Measurements from ENCODE around the gene NDUFA11. TPM values are rescaled to one million over a fixed set of nuclear protein-coding genes. Genes with fewer than 3 reads are reported as not detected.

The NDUFA11 gene
- total RNA-seq, 2 donors from 2014 or later, result 242 to 269 TPM

DNA sequence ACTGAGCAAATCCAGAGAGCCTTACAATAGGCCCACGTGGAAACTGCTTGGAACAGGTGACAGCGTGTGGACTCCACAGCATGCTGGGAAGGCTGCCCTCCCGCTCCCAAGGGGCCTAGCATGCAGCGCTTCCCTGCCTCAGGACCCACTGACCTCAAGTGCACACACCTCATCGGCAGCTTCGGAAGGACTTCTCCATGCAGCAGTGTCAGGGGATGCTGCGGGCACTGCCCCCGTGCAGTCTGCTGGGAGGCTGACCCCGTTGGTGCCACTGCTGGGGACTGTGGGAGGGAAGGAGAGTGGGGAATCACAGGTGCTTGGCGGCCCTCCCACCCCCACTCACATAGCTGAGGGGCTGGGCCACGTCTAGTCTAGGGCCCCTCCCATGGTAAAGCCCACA lies 27.7 kb upstream of the NDUFA11 start:
- WGBS, 2 experiments (ENCODE audit: insufficient coverage in 1 of 2, insufficient read length in 1 of 2), result 92 to 100% methylated on average over 5 to 11 of the region's 11 CpGs
- Histone ChIP-seq H3K27ac (ENCODE audit: low read depth, low read length) (no peak overlapping the region), H3K4me1 (ENCODE audit: control insufficient read depth, insufficient read depth, low read length) (no peaks in the 10 kb centered on the region), H3K27me3 (ENCODE audit: control insufficient read depth, insufficient read depth, low read length, poor library complexity, severe bottlenecking) (no peaks in the 10 kb centered on the region), H3K36me3 (ENCODE audit: control insufficient read depth, insufficient read depth, low read length) (peaks cover 73% of the 10 kb centered on the region), H3K4me3 (ENCODE audit: low read length) (no peak overlapping the region), H3K9ac (ENCODE audit: extremely low read depth, low read length, poor library complexity, severe bottlenecking) (no peak overlapping the region), H3K9me3 (ENCODE audit: control insufficient read depth, low read length) (no peaks in the 10 kb centered on the region)
- TF ChIP-seq, protein P1, sequence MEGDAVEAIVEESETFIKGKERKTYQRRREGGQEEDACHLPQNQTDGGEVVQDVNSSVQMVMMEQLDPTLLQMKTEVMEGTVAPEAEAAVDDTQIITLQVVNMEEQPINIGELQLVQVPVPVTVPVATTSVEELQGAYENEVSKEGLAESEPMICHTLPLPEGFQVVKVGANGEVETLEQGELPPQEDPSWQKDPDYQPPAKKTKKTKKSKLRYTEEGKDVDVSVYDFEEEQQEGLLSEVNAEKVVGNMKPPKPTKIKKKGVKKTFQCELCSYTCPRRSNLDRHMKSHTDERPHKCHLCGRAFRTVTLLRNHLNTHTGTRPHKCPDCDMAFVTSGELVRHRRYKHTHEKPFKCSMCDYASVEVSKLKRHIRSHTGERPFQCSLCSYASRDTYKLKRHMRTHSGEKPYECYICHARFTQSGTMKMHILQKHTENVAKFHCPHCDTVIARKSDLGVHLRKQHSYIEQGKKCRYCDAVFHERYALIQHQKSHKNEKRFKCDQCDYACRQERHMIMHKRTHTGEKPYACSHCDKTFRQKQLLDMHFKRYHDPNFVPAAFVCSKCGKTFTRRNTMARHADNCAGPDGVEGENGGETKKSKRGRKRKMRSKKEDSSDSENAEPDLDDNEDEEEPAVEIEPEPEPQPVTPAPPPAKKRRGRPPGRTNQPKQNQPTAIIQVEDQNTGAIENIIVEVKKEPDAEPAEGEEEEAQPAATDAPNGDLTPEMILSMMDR (conservative IDR thresholded peaks at IDR 0.05), result no peak
- Mint-ChIP-seq H3K27ac (no peak overlapping the region), H3K27me3 (ENCODE audit: insufficient read depth) (no peaks in the 10 kb centered on the region), H3K9me3 (no peaks in the 10 kb centered on the region), H3K36me3 (ENCODE audit: low read depth) (peaks cover 80% of the 10 kb centered on the region), H3K4me1 (no peaks in the 10 kb centered on the region), H3K4me3 (no peak overlapping the region)
- DNase-seq, result no peak

DNA sequence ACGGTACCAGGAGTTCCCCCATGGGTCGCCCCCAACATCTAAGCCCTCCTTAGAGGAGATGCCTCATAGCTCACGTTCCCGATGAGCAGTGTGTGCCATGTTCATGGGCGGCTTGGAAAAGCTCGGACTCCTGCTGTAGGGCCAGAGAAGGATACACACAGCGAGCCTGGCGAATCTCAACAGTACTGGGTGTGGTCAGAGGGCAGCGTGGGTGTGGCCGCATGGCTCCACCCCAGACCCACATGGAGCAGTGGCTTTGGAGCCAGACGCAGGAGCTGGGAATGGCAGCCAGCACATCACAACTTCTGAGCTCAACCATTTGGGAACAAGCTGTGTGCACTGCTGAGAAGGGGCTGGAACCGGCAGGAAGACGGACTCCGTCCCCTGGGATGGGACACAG lies 26.0 kb upstream of the NDUFA11 start:
- H3K9me3 ChIP-seq (ENCODE audit: control insufficient read depth, low read length), result no peaks in the 10 kb centered on the region
- no peaks in the 10 kb centered on the region for H3K27me3 ChIP-seq (ENCODE audit: control insufficient read depth, insufficient read depth, low read length, poor library complexity, severe bottlenecking)
- peak; percentile 60 for DNase-seq
- H3K9ac ChIP-seq (ENCODE audit: extremely low read depth, low read length, poor library complexity, severe bottlenecking), result no peak overlapping the region
- Mint-ChIP-seq H3K4me3 (no peak overlapping the region), H3K27ac (no peak overlapping the region), H3K27me3 (ENCODE audit: insufficient read depth) (no peaks in the 10 kb centered on the region), H3K9me3 (no peaks in the 10 kb centered on the region), H3K36me3 (ENCODE audit: low read depth) (peaks cover 83% of the 10 kb centered on the region), H3K4me1 (no peaks in the 10 kb centered on the region)
- H3K36me3 ChIP-seq (ENCODE audit: control insufficient read depth, insufficient read depth, low read length), result peaks cover 83% of the 10 kb centered on the region
- no peaks in the 10 kb centered on the region for H3K4me1 ChIP-seq (ENCODE audit: control insufficient read depth, insufficient read depth, low read length)
- H3K4me3 ChIP-seq (ENCODE audit: low read length), result no peak overlapping the region
- 92 to 99% methylated on average over 13 to 14 of the region's 14 CpGs for WGBS, 2 experiments (ENCODE audit: insufficient coverage in 1 of 2, insufficient read length in 1 of 2)
- no peak overlapping the region for H3K27ac ChIP-seq (ENCODE audit: low read depth, low read length)
- TF ChIP-seq, protein P1 (conservative IDR thresholded peaks at IDR 0.05), result no peak

DNA sequence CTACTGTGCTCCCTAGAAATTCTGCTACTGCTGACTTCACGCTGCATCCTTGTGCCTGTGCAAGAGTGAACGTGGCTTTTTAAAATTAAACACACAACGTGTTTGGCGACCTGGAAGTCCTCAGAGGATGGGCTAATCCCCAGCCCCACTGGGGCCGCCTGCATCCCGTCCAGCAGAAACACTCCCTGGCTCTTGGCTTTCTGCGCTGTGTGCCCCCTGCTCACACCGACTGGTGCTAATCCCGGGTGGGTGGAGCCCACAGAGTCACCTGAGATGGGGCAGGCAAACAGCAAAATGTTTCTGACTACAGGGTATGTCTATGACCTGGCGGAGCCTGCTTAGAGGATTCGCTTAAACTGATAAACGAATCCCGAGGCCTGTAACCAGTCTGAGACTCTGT lies 25.6 kb upstream of the NDUFA11 start:
- no peak overlapping the region for H3K4me3 ChIP-seq (ENCODE audit: low read length)
- no peaks in the 10 kb centered on the region for H3K27me3 ChIP-seq (ENCODE audit: control insufficient read depth, insufficient read depth, low read length, poor library complexity, severe bottlenecking)
- TF ChIP-seq, protein P1 (conservative IDR thresholded peaks at IDR 0.05), result no peak
- 94 to 99% methylated on average over 12 to 13 of the region's 13 CpGs for WGBS, 2 experiments (ENCODE audit: insufficient coverage in 1 of 2, insufficient read length in 1 of 2)
- no peaks in the 10 kb centered on the region for H3K9me3 ChIP-seq (ENCODE audit: control insufficient read depth, low read length)
- H3K9ac ChIP-seq (ENCODE audit: extremely low read depth, low read length, poor library complexity, severe bottlenecking), result no peak overlapping the region
- H3K4me3 Mint-ChIP-seq, result no peak overlapping the region
- H3K36me3 Mint-ChIP-seq (ENCODE audit: low read depth), result peaks cover 82% of the 10 kb centered on the region
- peaks cover 88% of the 10 kb centered on the region for H3K36me3 ChIP-seq (ENCODE audit: control insufficient read depth, insufficient read depth, low read length)
- H3K27me3 Mint-ChIP-seq (ENCODE audit: insufficient read depth), result no peaks in the 10 kb centered on the region
- H3K27ac Mint-ChIP-seq, result no peak overlapping the region
- H3K4me1 Mint-ChIP-seq, result no peaks in the 10 kb centered on the region
- H3K4me1 ChIP-seq (ENCODE audit: control insufficient read depth, insufficient read depth, low read length), result no peaks in the 10 kb centered on the region
- H3K27ac ChIP-seq (ENCODE audit: low read depth, low read length), result no peak overlapping the region
- H3K9me3 Mint-ChIP-seq, result no peaks in the 10 kb centered on the region
- no peak for DNase-seq
